Adrenal gland (tissue), 5 donors: Measurements from ENCODE around the gene LTO1.
"Not testable (repeated sequence)": the region's sequence is repeated elsewhere in the genome, so short reads cannot be mapped to it uniquely, and the experiment has no call there.

ENCODE experiments used
- POLR2A ChIP-seq, 2 donors: fragments of 450-650 bp; IDR thresholded peaks; one replicate each; pipeline ENCODE4 v1.6.1; 2017; ENCODE audit warnings: antibody characterized with exemption in 2 of 2, mild to moderate bottlenecking in 2 of 2, moderate library complexity in 1 of 2
- TF ChIP-seq, protein P1 (sequence below), 6 experiments: fragments of 450-650 bp in 4 of 6; fragments of 200-600 bp in 2 of 6; sonication (generic) in 1 of 6; IDR thresholded peaks; 1 replicate in 5 of 6; 2 replicates in 1 of 6; pipeline versions ENCODE4 v1.5.1 to v1.8.0; 2016 to 2021; ENCODE audit warnings: antibody characterized with exemption in 6 of 6, mild to moderate bottlenecking in 2 of 6, moderate library complexity in 1 of 6
- donor health status: DM: no; HTN: no; CAD: no.

DNA sequence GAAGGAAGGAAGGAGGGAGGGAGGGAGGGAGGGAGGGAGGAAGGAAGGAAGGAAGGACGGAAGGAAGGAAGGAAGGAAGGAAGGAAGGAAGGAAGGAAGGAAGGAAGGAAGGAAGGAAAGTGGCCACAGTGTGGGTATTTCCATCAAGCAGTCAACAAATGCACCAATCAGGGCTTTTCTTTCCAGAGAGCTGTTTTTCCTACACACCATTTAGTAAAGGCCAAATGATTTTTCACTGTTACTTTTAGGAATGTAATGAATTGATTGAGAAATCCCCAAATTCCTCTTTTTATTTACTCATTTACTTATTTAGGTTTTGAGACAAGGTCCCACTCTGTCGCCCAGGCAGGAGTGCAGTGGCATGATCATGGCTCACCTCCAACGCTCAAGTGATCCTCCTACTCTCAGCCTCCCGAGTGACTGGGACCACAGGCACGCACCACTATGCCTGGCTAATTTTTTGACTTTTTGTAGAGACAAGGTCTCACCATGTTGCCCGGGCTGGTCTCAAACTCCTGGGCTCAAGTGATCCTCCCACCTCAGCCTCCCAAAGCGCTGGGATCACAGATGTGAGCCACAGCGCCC is 53.0 kb downstream of the LTO1 start:
- TF ChIP-seq, protein P1, sequence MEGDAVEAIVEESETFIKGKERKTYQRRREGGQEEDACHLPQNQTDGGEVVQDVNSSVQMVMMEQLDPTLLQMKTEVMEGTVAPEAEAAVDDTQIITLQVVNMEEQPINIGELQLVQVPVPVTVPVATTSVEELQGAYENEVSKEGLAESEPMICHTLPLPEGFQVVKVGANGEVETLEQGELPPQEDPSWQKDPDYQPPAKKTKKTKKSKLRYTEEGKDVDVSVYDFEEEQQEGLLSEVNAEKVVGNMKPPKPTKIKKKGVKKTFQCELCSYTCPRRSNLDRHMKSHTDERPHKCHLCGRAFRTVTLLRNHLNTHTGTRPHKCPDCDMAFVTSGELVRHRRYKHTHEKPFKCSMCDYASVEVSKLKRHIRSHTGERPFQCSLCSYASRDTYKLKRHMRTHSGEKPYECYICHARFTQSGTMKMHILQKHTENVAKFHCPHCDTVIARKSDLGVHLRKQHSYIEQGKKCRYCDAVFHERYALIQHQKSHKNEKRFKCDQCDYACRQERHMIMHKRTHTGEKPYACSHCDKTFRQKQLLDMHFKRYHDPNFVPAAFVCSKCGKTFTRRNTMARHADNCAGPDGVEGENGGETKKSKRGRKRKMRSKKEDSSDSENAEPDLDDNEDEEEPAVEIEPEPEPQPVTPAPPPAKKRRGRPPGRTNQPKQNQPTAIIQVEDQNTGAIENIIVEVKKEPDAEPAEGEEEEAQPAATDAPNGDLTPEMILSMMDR (IDR thresholded peaks at IDR 0.05): not testable (repeated sequence)
- not testable (repeated sequence) for TF ChIP-seq POLR2A (IDR thresholded peaks at IDR 0.05)
